Mesendoderm (in vitro differentiated cells): ENCODE data around the gene CLSTN1.

Experiments used
- DNase-seq: peaks from one replicate; pipeline ENCODE4 v3.0.0; 2013
- H2AK5ac ChIP-seq: 2 replicates; pipeline ENCODE4 v1.6.1; 2013; ENCODE audit warnings: low read length, inconsistent platforms
- H2BK120ac ChIP-seq: 2 replicates; pipeline ENCODE4 v1.6.1; 2013; ENCODE audit warnings: low read depth, mild to moderate bottlenecking, low read length, moderate library complexity, mixed read lengths
- H2BK15ac ChIP-seq: replicated peaks from 2 replicates; pipeline ENCODE4 v1.6.1; 2013; ENCODE audit warnings: low read depth, mild to moderate bottlenecking, moderate library complexity
- H2BK5ac ChIP-seq: 2 replicates; pipeline ENCODE4 v1.6.1; 2013; ENCODE audit warnings: low read length, inconsistent platforms
- H3K18ac ChIP-seq: 2 replicates; pipeline ENCODE4 v1.6.1; 2013; ENCODE audit warnings: mild to moderate bottlenecking, low read length, mixed read lengths
- H3K23ac ChIP-seq: one replicate; pipeline ENCODE4 v1.6.1; 2013; ENCODE audit warnings: low read length
- H3K27ac ChIP-seq: 2 replicates; pipeline ENCODE4 v1.5.1; 2013; ENCODE audit warnings: low read depth, mild to moderate bottlenecking, inconsistent platforms, low read length, moderate library complexity
- H3K27me3 ChIP-seq: 2 replicates; pipeline ENCODE4 v1.6.1; 2013; ENCODE audit warnings: low read length, control low read depth, mild to moderate bottlenecking, inconsistent platforms; ENCODE audit not compliant: insufficient read depth, poor library complexity
- H3K36me3 ChIP-seq: 2 replicates; pipeline ENCODE4 v1.6.1; 2013; ENCODE audit warnings: low read length, inconsistent platforms; ENCODE audit not compliant: control insufficient read depth, insufficient read depth
- H3K4ac ChIP-seq: one replicate; pipeline ENCODE4 v1.6.1; 2013; ENCODE audit warnings: low read depth, mild to moderate bottlenecking, low read length, moderate library complexity
- H3K4me1 ChIP-seq: 2 replicates; pipeline ENCODE4 v1.6.1; 2013; ENCODE audit warnings: low read depth, low read length, inconsistent platforms; ENCODE audit not compliant: control insufficient read depth
- H3K4me2 ChIP-seq: 2 replicates; pipeline ENCODE4 v1.6.1; 2013; ENCODE audit warnings: low read length
- H3K4me3 ChIP-seq: 2 replicates; pipeline ENCODE4 v1.5.1; 2013; ENCODE audit warnings: mild to moderate bottlenecking, low read length
- H3K56ac ChIP-seq: one replicate; pipeline ENCODE4 v1.6.1; 2013; ENCODE audit warnings: low read length
- H3K79me1 ChIP-seq: 2 replicates; pipeline ENCODE4 v1.6.1; 2013; ENCODE audit warnings: low read length, inconsistent platforms
- H3K79me2 ChIP-seq: 2 replicates; pipeline ENCODE4 v1.6.1; 2013; ENCODE audit warnings: mild to moderate bottlenecking, low read length; ENCODE audit not compliant: control insufficient read depth, insufficient read depth
- H3K9ac ChIP-seq: 2 replicates; pipeline ENCODE4 v1.6.1; 2013; ENCODE audit warnings: low read length, inconsistent platforms
- H4K5ac ChIP-seq: one replicate; pipeline ENCODE4 v1.6.1; 2013; ENCODE audit warnings: low read length
- H4K8ac ChIP-seq: one replicate; pipeline ENCODE4 v1.6.1; 2013; ENCODE audit warnings: low read depth, mild to moderate bottlenecking, control low read depth, low read length, moderate library complexity
- WGBS: extraction: QIAGEN DNeasy Blood & Tissue Kit; methylation state at CpG from one replicate; pipeline ENCODE4 v1.1.7; 2013; ENCODE audit warnings: low lambda C conversion rate, missing lambda C conversion rate; ENCODE audit not compliant: insufficient coverage; ENCODE audit errors: extremely low coverage; 5-methylcytosine and 5-hydroxymethylcytosine counted together

Gene CLSTN1

GRCh38 chr1:9816199-9816598 lies 7.6 kb downstream of the CLSTN1 start:
- Histone ChIP-seq H3K27ac (no peak overlapping the region), H2BK120ac (no peak overlapping the region), H3K23ac (no peak overlapping the region), H4K8ac (no peak overlapping the region), H3K4me3 (no peak overlapping the region), H3K4me1 (no peaks in the 10 kb centered on the region), H3K56ac (no peak overlapping the region), H3K4me2 (no peak overlapping the region), H2AK5ac (no peak overlapping the region), H3K79me1 (peaks cover 6% of the 10 kb centered on the region), H3K18ac (no peak overlapping the region), H2BK15ac (no peak overlapping the region), H3K4ac (no peak overlapping the region), H4K5ac (no peak overlapping the region), H3K9ac (no peak overlapping the region), H3K27me3 (no peaks in the 10 kb centered on the region), H3K36me3 (no peaks in the 10 kb centered on the region), H2BK5ac (no peak overlapping the region), H3K79me2 (peaks cover 41% of the 10 kb centered on the region)
- DNase-seq = no peak
- no CpG with 5 or more reads among the region's 1 CpG for WGBS

DNA sequence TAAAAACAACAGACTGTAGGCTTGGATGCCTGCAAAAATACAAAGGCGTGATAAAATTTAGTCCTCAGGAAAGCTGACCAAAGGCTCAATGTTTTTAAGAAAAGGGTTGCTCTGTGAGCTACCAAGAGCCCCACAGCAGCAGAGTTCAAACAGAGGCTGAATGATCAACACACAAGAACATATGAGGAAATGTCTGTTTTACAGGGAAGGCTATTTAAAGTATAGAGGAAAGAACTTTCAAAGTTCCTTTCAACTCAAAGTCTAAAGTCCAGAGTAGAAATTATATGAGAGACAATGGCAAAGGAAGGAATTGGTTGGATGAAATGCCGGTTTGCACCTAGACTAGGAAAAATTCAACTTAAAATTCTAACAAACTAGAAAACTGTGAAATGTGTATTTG lies 8.6 kb downstream of the CLSTN1 start:
- H4K8ac ChIP-seq = no peak overlapping the region
- no peak overlapping the region for H3K4me2 ChIP-seq
- no peak overlapping the region for H3K23ac ChIP-seq
- no CpG with 5 or more reads among the region's 2 CpGs for WGBS
- H3K18ac ChIP-seq = no peak overlapping the region
- H3K4me3 ChIP-seq = no peak overlapping the region
- DNase-seq = no peak
- no peak overlapping the region for H3K56ac ChIP-seq
- H3K27me3 ChIP-seq = no peaks in the 10 kb centered on the region
- no peak overlapping the region for H2BK120ac ChIP-seq
- H3K9ac ChIP-seq = no peak overlapping the region
- H2AK5ac ChIP-seq = no peak overlapping the region
- H3K27ac ChIP-seq = no peak overlapping the region
- no peak overlapping the region for H2BK5ac ChIP-seq
- no peaks in the 10 kb centered on the region for H3K4me1 ChIP-seq
- H3K79me1 ChIP-seq = peaks cover 6% of the 10 kb centered on the region
- H3K4ac ChIP-seq = no peak overlapping the region
- H2BK15ac ChIP-seq = no peak overlapping the region
- H4K5ac ChIP-seq = no peak overlapping the region
- peaks cover 36% of the 10 kb centered on the region for H3K79me2 ChIP-seq
- no peaks in the 10 kb centered on the region for H3K36me3 ChIP-seq

DNA sequence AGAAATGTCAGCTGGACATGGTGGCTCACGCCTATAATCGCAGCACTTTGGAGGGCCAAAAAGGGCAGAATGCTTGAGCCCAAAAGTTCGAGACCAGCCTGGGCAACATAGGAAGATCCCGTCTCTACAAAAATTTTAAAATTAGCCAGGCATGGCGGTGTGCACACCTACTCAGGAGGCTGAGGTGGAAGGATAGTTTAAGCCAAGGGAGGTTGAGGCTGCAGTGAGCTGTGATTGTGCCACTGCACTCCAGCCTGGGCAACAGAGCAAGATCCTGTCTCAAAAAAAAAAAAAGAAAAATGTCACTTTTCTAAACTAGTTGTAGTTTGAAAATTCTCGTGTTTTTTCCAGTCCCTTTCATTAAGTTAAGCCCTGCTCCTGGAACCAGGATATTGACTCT lies 9.1 kb downstream of the CLSTN1 start:
- no peak overlapping the region for H2BK5ac ChIP-seq
- H2AK5ac ChIP-seq = no peak overlapping the region
- H4K8ac ChIP-seq = no peak overlapping the region
- no peaks in the 10 kb centered on the region for H3K4me1 ChIP-seq
- H4K5ac ChIP-seq = no peak overlapping the region
- H3K4ac ChIP-seq = no peak overlapping the region
- no peak overlapping the region for H3K4me2 ChIP-seq
- H3K23ac ChIP-seq = no peak overlapping the region
- peaks cover 6% of the 10 kb centered on the region for H3K79me1 ChIP-seq
- H3K27me3 ChIP-seq = no peaks in the 10 kb centered on the region
- no peak for DNase-seq
- H3K18ac ChIP-seq = no peak overlapping the region
- no peak overlapping the region for H3K9ac ChIP-seq
- H2BK15ac ChIP-seq = no peak overlapping the region
- H2BK120ac ChIP-seq = no peak overlapping the region
- H3K4me3 ChIP-seq = no peak overlapping the region
- no peaks in the 10 kb centered on the region for H3K36me3 ChIP-seq
- no peak overlapping the region for H3K27ac ChIP-seq
- no CpG with 5 or more reads among the region's 6 CpGs for WGBS
- H3K79me2 ChIP-seq = peaks cover 31% of the 10 kb centered on the region
- no peak overlapping the region for H3K56ac ChIP-seq

GRCh38 chr1:9811239-9811966 lies 12.4 kb downstream of the CLSTN1 start:
- Histone ChIP-seq H3K23ac (no peak overlapping the region), H2BK15ac (no peak overlapping the region), H3K27me3 (no peaks in the 10 kb centered on the region), H3K56ac (no peak overlapping the region), H3K4me1 (no peaks in the 10 kb centered on the region), H4K8ac (no peak overlapping the region), H3K79me2 (peaks cover 43% of the 10 kb centered on the region), H2BK120ac (no peak overlapping the region), H4K5ac (no peak overlapping the region), H3K27ac (no peak overlapping the region), H3K4me3 (no peak overlapping the region), H3K4ac (no peak overlapping the region), H3K9ac (no peak overlapping the region), H2BK5ac (no peak overlapping the region), H3K18ac (no peak overlapping the region), H2AK5ac (no peak overlapping the region), H3K79me1 (peaks cover 12% of the 10 kb centered on the region), H3K4me2 (no peak overlapping the region), H3K36me3 (no peaks in the 10 kb centered on the region)
- no peak for DNase-seq
- no CpG with 5 or more reads among the region's 6 CpGs for WGBS

DNA sequence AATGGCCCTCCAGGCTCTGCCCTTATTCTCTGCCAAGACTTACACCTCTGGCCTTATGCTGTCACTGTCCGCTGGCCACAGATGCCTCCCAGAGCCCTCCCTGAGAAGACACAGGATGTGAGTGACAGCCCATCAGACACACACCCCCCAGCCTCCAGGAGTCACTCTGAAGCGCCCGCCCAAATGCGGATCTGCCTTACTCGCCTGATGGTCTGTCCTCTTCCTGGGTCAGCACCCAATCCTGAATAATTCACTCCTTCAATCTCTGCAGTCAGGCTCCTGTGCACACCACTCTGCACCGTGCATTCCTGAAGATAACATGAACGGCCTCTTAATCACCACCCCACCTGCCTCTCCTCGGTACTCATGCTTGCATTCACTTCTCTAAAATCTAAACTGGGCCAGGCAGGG lies 14.7 kb downstream of the CLSTN1 start:
- H3K36me3 ChIP-seq = no peaks in the 10 kb centered on the region
- peaks cover 40% of the 10 kb centered on the region for H3K79me2 ChIP-seq
- no peak overlapping the region for H3K4me2 ChIP-seq
- H3K23ac ChIP-seq = no peak overlapping the region
- no peak overlapping the region for H4K5ac ChIP-seq
- peaks cover 10% of the 10 kb centered on the region for H3K79me1 ChIP-seq
- no peak overlapping the region for H3K18ac ChIP-seq
- H2BK15ac ChIP-seq = no peak overlapping the region
- H2BK120ac ChIP-seq = no peak overlapping the region
- H3K4me1 ChIP-seq = no peaks in the 10 kb centered on the region
- H4K8ac ChIP-seq = no peak overlapping the region
- no peak overlapping the region for H3K56ac ChIP-seq
- H2BK5ac ChIP-seq = no peak overlapping the region
- no peak for DNase-seq
- H3K27me3 ChIP-seq = no peaks in the 10 kb centered on the region
- WGBS = no CpG with 5 or more reads among the region's 8 CpGs
- no peak overlapping the region for H3K9ac ChIP-seq
- no peak overlapping the region for H3K4me3 ChIP-seq
- H2AK5ac ChIP-seq = no peak overlapping the region
- H3K27ac ChIP-seq = no peak overlapping the region
- H3K4ac ChIP-seq = no peak overlapping the region

GRCh38 chr1:9808459-9808858 lies 15.3 kb downstream of the CLSTN1 start:
- Histone ChIP-seq H3K27me3 (no peaks in the 10 kb centered on the region), H3K56ac (no peak overlapping the region), H3K18ac (no peak overlapping the region), H2BK5ac (no peak overlapping the region), H2BK15ac (no peak overlapping the region), H4K5ac (no peak overlapping the region), H3K4ac (no peak overlapping the region), H3K9ac (no peak overlapping the region), H3K4me3 (no peak overlapping the region), H2AK5ac (no peak overlapping the region), H3K23ac (no peak overlapping the region), H3K27ac (no peak overlapping the region), H3K79me1 (peaks cover 10% of the 10 kb centered on the region), H3K36me3 (no peaks in the 10 kb centered on the region), H3K4me2 (no peak overlapping the region), H3K79me2 (peaks cover 40% of the 10 kb centered on the region), H2BK120ac (no peak overlapping the region), H4K8ac (no peak overlapping the region), H3K4me1 (no peaks in the 10 kb centered on the region)
- DNase-seq = no peak
- no CpG with 5 or more reads among the region's 8 CpGs for WGBS
